H1 (cell line): ENCODE data around the gene CIB2. TPM values are rescaled to one million over a fixed set of nuclear protein-coding genes. Genes with fewer than 3 reads are reported as not detected.
A peak's percentile ranks its signal among the peaks of the same experiment; 100 is the strongest.

Experiments used
- CTCF ChIA-PET: fragments of 300-600 bp; sonication (Branson Sonifier 250); formaldehyde crosslinking; loops from one replicate; lab custom pipeline; 2021; ENCODE audit not compliant: partially characterized antibody; lab: Charles Lee
- POLR2A ChIA-PET: fragments of 300-600 bp; sonication (Branson Sonifier 250); formaldehyde crosslinking; loops from one replicate; lab custom pipeline; 2021; ENCODE audit warnings: inconsistent platforms; ENCODE audit not compliant: partially characterized antibody; lab: Charles Lee
- DNase-seq, 2 experiments: peaks; one replicate each; pipeline versions ENCODE4 v3.0.0 to v3.0.0-alpha.2; 2010 to 2022; ENCODE audit warnings: low spot score in 2 of 2, low read depth in 1 of 2, mixed read lengths in 1 of 2
- FAIRE-seq: peaks from 2 replicates; lab custom pipeline; 2011; peaks lifted over from hg19 to GRCh38; lab: Jason Lieb, UNC
- H2AFZ ChIP-seq: 2 replicates; pipeline ENCODE4 v1.8.1; 2012; ENCODE audit warnings: low read length, inconsistent platforms
- H2AK5ac ChIP-seq: 2 replicates; pipeline ENCODE4 v1.6.1; 2013; ENCODE audit warnings: low read depth, low read length
- H2BK120ac ChIP-seq: replicated peaks from 2 replicates; pipeline ENCODE3; 2013; ENCODE audit warnings: low read depth, low read length, inconsistent platforms
- H2BK12ac ChIP-seq: 2 replicates; pipeline ENCODE4 v1.6.1; 2013; ENCODE audit warnings: low read depth, low read length
- H2BK15ac ChIP-seq: 2 replicates; pipeline ENCODE4 v1.6.1; 2013; ENCODE audit warnings: low read length
- H2BK20ac ChIP-seq: 2 replicates; pipeline ENCODE4 v1.6.1; 2013; ENCODE audit warnings: low read length
- H2BK5ac ChIP-seq: 2 replicates; pipeline ENCODE4 v1.6.1; 2013; ENCODE audit warnings: low read depth, low read length
- H3K14ac ChIP-seq: 2 replicates; pipeline ENCODE4 v1.6.1; 2013; ENCODE audit warnings: inconsistent platforms; ENCODE audit not compliant: insufficient read length
- H3K18ac ChIP-seq: 2 replicates; pipeline ENCODE4 v1.6.1; 2013; ENCODE audit warnings: low read length; ENCODE audit errors: extremely low read depth
- H3K23ac ChIP-seq: 2 replicates; pipeline ENCODE4 v1.6.1; 2013; ENCODE audit warnings: inconsistent platforms; ENCODE audit not compliant: insufficient read length
- H3K23me2 ChIP-seq: 2 replicates; pipeline ENCODE4 v1.6.1; 2013; ENCODE audit warnings: low read depth, low read length
- H3K27ac ChIP-seq: 2 replicates; pipeline ENCODE4 v1.6.1; 2011; ENCODE audit warnings: low read depth, low read length, inconsistent platforms
- H3K27me3 ChIP-seq, 4 experiments: replicated peaks in 1 of 4; 1 replicate in 1 of 4; 2 replicates in 3 of 4; pipeline versions ENCODE4 v1.6.1 to v1.8.1; 2011 to 2013; ENCODE audit warnings: low read length in 3 of 4, mild to moderate bottlenecking in 3 of 4, inconsistent platforms in 2 of 4, mixed read lengths in 2 of 4, moderate library complexity in 1 of 4; ENCODE audit not compliant: control insufficient read depth in 3 of 4, insufficient read depth in 3 of 4; ENCODE audit errors: extremely low read depth in 1 of 4
- H3K36me3 ChIP-seq, 4 experiments: 2 replicates each; pipeline versions ENCODE4 v1.6.1 to v1.8.1; 2011 to 2013; ENCODE audit warnings: mild to moderate bottlenecking in 4 of 4, low read length in 3 of 4, moderate library complexity in 2 of 4, control low read depth in 1 of 4, inconsistent platforms in 1 of 4; ENCODE audit not compliant: insufficient read depth in 4 of 4, control insufficient read depth in 2 of 4
- H3K4ac ChIP-seq: replicated peaks from 2 replicates; pipeline ENCODE3; 2013; ENCODE audit warnings: low read length, low read depth, mixed read lengths, inconsistent platforms; ENCODE audit not compliant: insufficient read length
- H3K4me1 ChIP-seq, 4 experiments: replicated peaks in 1 of 4; 1 replicate in 1 of 4; 2 replicates in 3 of 4; pipeline versions ENCODE4 v1.6.1 to v1.8.1; 2011 to 2013; ENCODE audit warnings: low read length in 3 of 4, inconsistent platforms in 2 of 4, mixed read lengths in 1 of 4; ENCODE audit not compliant: insufficient read depth in 4 of 4, control insufficient read depth in 3 of 4
- H3K4me2 ChIP-seq, 2 experiments: 2 replicates each; pipeline versions ENCODE4 v1.6.1 to v1.8.1; 2011 to 2013; ENCODE audit warnings: low read depth in 2 of 2, low read length in 2 of 2, control low read depth in 1 of 2, inconsistent platforms in 1 of 2, mild to moderate bottlenecking in 1 of 2; ENCODE audit not compliant: insufficient read depth in 1 of 2
- H3K4me3 ChIP-seq, 4 experiments: fragments of 200-600, 300-600 bp in 1 of 4; sonication (generic), shearing (Covaris generic), sonication (Bioruptor Twin) in 1 of 4; 2 replicates each; pipeline versions ENCODE4 v1.5.1 to v1.8.1; 2011 to 2016; ENCODE audit warnings: low read length in 4 of 4, low read depth in 3 of 4, control low read depth in 2 of 4, inconsistent platforms in 2 of 4, mild to moderate bottlenecking in 2 of 4, mixed read lengths in 1 of 4, moderate library complexity in 1 of 4; ENCODE audit not compliant: insufficient read depth in 2 of 4; ENCODE audit errors: extremely low read depth in 1 of 4
- H3K56ac ChIP-seq: replicated peaks from 2 replicates; pipeline ENCODE3; 2013; ENCODE audit warnings: low read depth, mild to moderate bottlenecking, mixed read lengths, low read length, inconsistent platforms; ENCODE audit not compliant: insufficient read length
- H3K79me1 ChIP-seq: 2 replicates; pipeline ENCODE4 v1.6.1; 2013; ENCODE audit warnings: low read depth, low read length, control low read depth
- H3K79me2 ChIP-seq, 2 experiments: 2 replicates each; pipeline versions ENCODE4 v1.6.1 to v1.8.1; 2012 to 2013; ENCODE audit warnings: low read length in 2 of 2, mild to moderate bottlenecking in 2 of 2, inconsistent platforms in 1 of 2; ENCODE audit not compliant: insufficient read depth in 2 of 2, control insufficient read depth in 1 of 2
- H3K9ac ChIP-seq, 4 experiments: replicated peaks in 1 of 4; 1 replicate in 1 of 4; 2 replicates in 3 of 4; pipeline versions ENCODE4 v1.6.1 to v1.8.1; 2011 to 2013; ENCODE audit warnings: low read depth in 3 of 4, low read length in 3 of 4, control low read depth in 2 of 4, mild to moderate bottlenecking in 2 of 4, moderate library complexity in 2 of 4, inconsistent platforms in 1 of 4; ENCODE audit errors: extremely low read depth in 1 of 4
- H3K9me3 ChIP-seq, 2 experiments: 2 replicates each; pipeline versions ENCODE4 v1.6.1 to v1.8.1; 2012 to 2013; ENCODE audit warnings: mild to moderate bottlenecking in 2 of 2, moderate library complexity in 2 of 2, control low read depth in 1 of 2, inconsistent platforms in 1 of 2, low read depth in 1 of 2, low read length in 1 of 2, mixed read lengths in 1 of 2; ENCODE audit not compliant: insufficient read depth in 2 of 2
- H4K20me1 ChIP-seq, 2 experiments: replicated peaks in 1 of 2; 2 replicates each; pipeline versions ENCODE3 to v1.8.1; 2011 to 2013; ENCODE audit warnings: inconsistent platforms in 2 of 2, low read length in 2 of 2, mild to moderate bottlenecking in 1 of 2; ENCODE audit not compliant: insufficient read depth in 2 of 2, control insufficient read depth in 1 of 2
- H4K5ac ChIP-seq: 2 replicates; pipeline ENCODE4 v1.6.1; 2013; ENCODE audit warnings: low read length, low read depth, mixed read lengths, inconsistent platforms; ENCODE audit not compliant: insufficient read length
- H4K8ac ChIP-seq: 2 replicates; pipeline ENCODE4 v1.8.0; 2013; ENCODE audit warnings: mild to moderate bottlenecking, moderate library complexity, low read length, inconsistent platforms; ENCODE audit not compliant: insufficient read depth; ENCODE audit errors: extremely low read depth
- H4K91ac ChIP-seq: replicated peaks from 2 replicates; pipeline ENCODE3; 2013; ENCODE audit warnings: low read length, mixed read lengths, inconsistent platforms; ENCODE audit not compliant: insufficient read length
- ASH2L ChIP-seq: fragments of 200-600, 300-600 bp; sonication (generic); IDR thresholded peaks from one replicate; pipeline ENCODE4 v1.7.1; 2017; ENCODE audit warnings: low read length
- CHD1 ChIP-seq: IDR thresholded peaks from 2 replicates; pipeline ENCODE4 v1.6.1; 2012; ENCODE audit warnings: low read depth, low read length, improper control_type of control experiment
- EGR1 ChIP-seq: IDR thresholded peaks from 2 replicates; pipeline ENCODE4 v1.6.1; 2011; ENCODE audit warnings: low read depth, low read length, borderline replicate concordance
- EZH2 ChIP-seq: fragments of 200-600 bp; sonication (generic); IDR thresholded peaks from 2 replicates; pipeline ENCODE4 v1.7.1; 2012; ENCODE audit warnings: low read depth, mild to moderate bottlenecking, moderate library complexity, low read length, inconsistent platforms; ENCODE audit not compliant: severe bottlenecking
- JUND ChIP-seq: IDR thresholded peaks from 2 replicates; pipeline ENCODE4 v1.6.1; 2011; ENCODE audit warnings: mild to moderate bottlenecking, improper control_type of control experiment, low read length
- KDM1A ChIP-seq: fragments of 200-600, 300-600 bp; sonication (generic); IDR thresholded peaks from 2 replicates; pipeline ENCODE4 v1.7.1; 2016; ENCODE audit warnings: mild to moderate bottlenecking, low read length, borderline replicate concordance
- NANOG ChIP-seq: IDR thresholded peaks from 2 replicates; pipeline ENCODE4 v1.6.1; 2011; ENCODE audit warnings: low read length, low read depth, mild to moderate bottlenecking, inconsistent platforms; ENCODE audit not compliant: insufficient read depth, poor library complexity, severe bottlenecking
- SAP30 ChIP-seq: fragments of 300-600 bp; sonication (generic); IDR thresholded peaks from 2 replicates; pipeline ENCODE4 v1.7.1; 2012; ENCODE audit warnings: low read length, moderate library complexity, mild to moderate bottlenecking, inconsistent platforms; ENCODE audit not compliant: insufficient read depth, insufficient replicate concordance
- SP2 ChIP-seq: IDR thresholded peaks from 2 replicates; pipeline ENCODE4 v1.6.1; 2012; ENCODE audit warnings: mild to moderate bottlenecking, low read length, inconsistent platforms
- TAF1 ChIP-seq: IDR thresholded peaks from 2 replicates; pipeline ENCODE4 v1.6.1; 2011; ENCODE audit warnings: mild to moderate bottlenecking, low read depth, low read length
- WGBS, 2 experiments: shearing (Covaris generic) in 1 of 2; methylation state at CpG; one replicate each; pipeline versions ENCODE4 v1.1.6 to v1.1.7; 2013 to 2015; ENCODE audit warnings: low lambda C conversion rate in 2 of 2, mixed read lengths in 2 of 2, inconsistent platforms in 1 of 2, low coverage in 1 of 2, missing lambda C conversion rate in 1 of 2; ENCODE audit not compliant: insufficient replicate concordance in 2 of 2, insufficient coverage in 1 of 2, insufficient read length in 1 of 2; ENCODE audit errors: extremely low coverage in 1 of 2, missing lambda C conversion rate in 1 of 2; 5-methylcytosine and 5-hydroxymethylcytosine counted together
- polyA plus RNA-seq, 7 experiments: library from polyadenylated mRNA; depleted of rRNA in 3 of 7; stranded (reverse) in 5 of 7; unstranded in 2 of 7; fragments of >200 nt in 5 of 7; fragments of 200-250 nt in 2 of 7; gene quantifications; 1 replicate in 5 of 7; 2 replicates in 1 of 7; 4 replicates in 1 of 7; pipeline versions ENCODE4 v1.2.1 to v1.2.3, GENCODE V29; 2011 to 2013; ENCODE audit warnings: missing spikeins in 2 of 7, mixed read lengths in 2 of 7
- total RNA-seq: library from RNA; stranded (reverse); fragmentation: NEBNext Ultra II Directional; extraction: Animal tissue kit (Norgen Biotek cat#: 25700); gene quantifications from 2 replicates; pipeline ENCODE4 v1.2.1, GENCODE V29; 2021
- TF ChIP-seq, protein P1 (sequence below), 3 experiments: IDR thresholded peaks; 1 replicate in 2 of 3; 2 replicates in 1 of 3; pipeline versions ENCODE4 v1.5.1 to v1.6.1; 2011; ENCODE audit warnings: low read length in 3 of 3, mild to moderate bottlenecking in 3 of 3, inconsistent platforms in 2 of 3, low read depth in 1 of 3, moderate library complexity in 1 of 3; ENCODE audit not compliant: insufficient read depth in 1 of 3; ENCODE audit errors: control extremely low read depth in 1 of 3

CIB2 gene
- total and polyA plus RNA-seq, 2 of the 8 experiments (the other 6 are each of a cell fraction or from before 2014, with no cell fraction given): 41.5 to 45.8 TPM

DNA sequence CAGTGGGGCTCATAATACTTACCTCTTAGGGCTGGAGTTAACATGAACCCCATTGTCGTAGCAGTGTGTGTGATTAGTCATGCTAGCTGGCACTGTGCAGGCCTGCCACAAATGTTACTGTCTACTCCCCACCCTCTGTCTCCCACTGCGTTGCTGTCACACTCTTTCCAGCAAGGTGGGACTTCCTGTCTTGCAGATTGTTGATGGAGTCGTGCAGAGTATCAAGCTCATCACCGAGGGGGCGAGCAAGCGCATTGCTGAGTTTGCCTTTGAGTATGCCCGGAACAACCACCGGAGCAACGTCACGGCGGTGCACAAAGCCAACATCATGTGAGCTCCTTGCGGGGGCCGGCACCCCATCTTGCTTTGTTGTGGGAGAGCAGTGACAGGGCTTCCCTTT, 30.8 kb upstream of the CIB2 start:
- no peak overlapping the region for H2BK15ac ChIP-seq
- H3K4me1 ChIP-seq: no peaks in the 10 kb centered on the region; a peak in 1 of 7 replicates
- DNase-seq (no peak), FAIRE-seq (no peak)
- H2AFZ ChIP-seq: no peak overlapping the region
- H2BK20ac ChIP-seq: no peak overlapping the region
- H3K36me3 ChIP-seq: peaks cover 3 to 14% (median 9%) of the 10 kb centered on the region in 4 experiments
- no peak overlapping the region for H3K4me2 ChIP-seq
- H3K79me1 ChIP-seq: no peaks in the 10 kb centered on the region
- no peak overlapping the region for H2BK12ac ChIP-seq
- no peak overlapping the region for H3K4me3 ChIP-seq
- no peak overlapping the region for H3K4ac ChIP-seq
- no peak overlapping the region for H4K91ac ChIP-seq
- no peak overlapping the region for H2AK5ac ChIP-seq
- no peak for TF ChIP-seq EGR1
- no peak for TF ChIP-seq JUND
- no peak for TF ChIP-seq KDM1A
- TF ChIP-seq TAF1: no peak
- no peak for TF ChIP-seq CHD1
- TF ChIP-seq EZH2: no peak
- TF ChIP-seq ASH2L: no peak
- TF ChIP-seq, protein P1, sequence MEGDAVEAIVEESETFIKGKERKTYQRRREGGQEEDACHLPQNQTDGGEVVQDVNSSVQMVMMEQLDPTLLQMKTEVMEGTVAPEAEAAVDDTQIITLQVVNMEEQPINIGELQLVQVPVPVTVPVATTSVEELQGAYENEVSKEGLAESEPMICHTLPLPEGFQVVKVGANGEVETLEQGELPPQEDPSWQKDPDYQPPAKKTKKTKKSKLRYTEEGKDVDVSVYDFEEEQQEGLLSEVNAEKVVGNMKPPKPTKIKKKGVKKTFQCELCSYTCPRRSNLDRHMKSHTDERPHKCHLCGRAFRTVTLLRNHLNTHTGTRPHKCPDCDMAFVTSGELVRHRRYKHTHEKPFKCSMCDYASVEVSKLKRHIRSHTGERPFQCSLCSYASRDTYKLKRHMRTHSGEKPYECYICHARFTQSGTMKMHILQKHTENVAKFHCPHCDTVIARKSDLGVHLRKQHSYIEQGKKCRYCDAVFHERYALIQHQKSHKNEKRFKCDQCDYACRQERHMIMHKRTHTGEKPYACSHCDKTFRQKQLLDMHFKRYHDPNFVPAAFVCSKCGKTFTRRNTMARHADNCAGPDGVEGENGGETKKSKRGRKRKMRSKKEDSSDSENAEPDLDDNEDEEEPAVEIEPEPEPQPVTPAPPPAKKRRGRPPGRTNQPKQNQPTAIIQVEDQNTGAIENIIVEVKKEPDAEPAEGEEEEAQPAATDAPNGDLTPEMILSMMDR (IDR thresholded peaks at IDR 0.05; ENCODE audit: control extremely low read depth in 1 of 3, insufficient read depth in 1 of 3, low read depth in 1 of 3, low read length in 3 of 3): no peak
- TF ChIP-seq SAP30: no peak
- no peak for TF ChIP-seq SP2
- no peak for TF ChIP-seq NANOG
- H3K27ac ChIP-seq: 0 out of 2 replicates have a peak overlapping the region, but pooled peaks have one; percentile 1
- H4K8ac ChIP-seq: no peak overlapping the region
- no peak overlapping the region for H3K14ac ChIP-seq
- ChIA-PET POLR2A (interaction anchor here (2.0 kb wide), 1 partner anchor 23 kb away, joined by 4 read pairs; no protein-coding TSS in a partner anchor), CTCF (interaction anchor here (0.8 to 1.8 kb wide), 8 partner anchors 9 to 79 kb away, joined by 3 to 6 read pairs (median 4); no protein-coding TSS in a partner anchor)
- no peaks in the 10 kb centered on the region for H4K20me1 ChIP-seq
- H3K9ac ChIP-seq: peak overlapping the region in 1 of 4 experiments; percentile 21; a peak in 1 of 7 replicates
- no peaks in the 10 kb centered on the region for H3K27me3 ChIP-seq
- H4K5ac ChIP-seq: no peak overlapping the region
- H2BK120ac ChIP-seq: no peak overlapping the region
- H3K9me3 ChIP-seq: no peaks in the 10 kb centered on the region
- H3K79me2 ChIP-seq: no peaks in the 10 kb centered on the region
- no peak overlapping the region for H3K18ac ChIP-seq
- no peak overlapping the region for H3K56ac ChIP-seq
- no peak overlapping the region for H3K23ac ChIP-seq
- H3K23me2 ChIP-seq: no peaks in the 10 kb centered on the region; the same call in 1 of the 2 replicates
- WGBS, 2 experiments: 94% methylated on average over 13 of the region's 13 CpGs; no CpG with 5 or more reads in 1 of the 2 experiments
- no peak overlapping the region for H2BK5ac ChIP-seq
